Inflammatory macrophage (primary cell): ENCODE measurements around the gene SLC25A13.

Experiments used
- DNase-seq, 2 donors: peaks; one replicate each; pipeline ENCODE4 v3.0.0-alpha.2; 2020 to 2022

The SLC25A13 gene

GRCh38 chr7:96144260-96144526 lies 177.7 kb downstream of the SLC25A13 start:
- no peak for DNase-seq

GRCh38 chr7:96143495-96144259 lies 178.2 kb downstream of the SLC25A13 start:
- DNase-seq: no peak

GRCh38 chr7:96136600-96137239 lies 185.2 kb downstream of the SLC25A13 start:
- no peak for DNase-seq

GRCh38 chr7:96135241-96135640 lies 186.7 kb downstream of the SLC25A13 start:
- DNase-seq: no peak

GRCh38 chr7:96131525-96131924 lies 190.4 kb downstream of the SLC25A13 start:
- DNase-seq: no peak

GRCh38 chr7:96127746-96128145 lies 194.2 kb downstream of the SLC25A13 start:
- DNase-seq: no peak

- no peak for DNase-seq
These were observed 195.5 kb downstream of the SLC25A13 start for GRCh38 chr7:96126382-96126781.

GRCh38 chr7:96122746-96123145 lies 199.2 kb downstream of the SLC25A13 start:
- DNase-seq: no peak

GRCh38 chr7:96121752-96122151 lies 200.1 kb downstream of the SLC25A13 start:
- no peak for DNase-seq

- DNase-seq: no peak
These were observed 201.3 kb downstream of the SLC25A13 start for GRCh38 chr7:96120445-96121225.

GRCh38 chr7:96118449-96119001 lies 203.4 kb downstream of the SLC25A13 start:
- DNase-seq: no peak

- DNase-seq: no peak
These were observed 205.7 kb downstream of the SLC25A13 start for GRCh38 chr7:96116173-96116572.

- no peak for DNase-seq
These were observed 207.7 kb downstream of the SLC25A13 start for GRCh38 chr7:96114190-96114589.

GRCh38 chr7:96111405-96111804 lies 210.5 kb downstream of the SLC25A13 start:
- no peak for DNase-seq

- DNase-seq: no peak
These were observed 216.9 kb downstream of the SLC25A13 start for GRCh38 chr7:96104984-96105383.

- DNase-seq: no peak
These were observed 219.6 kb downstream of the SLC25A13 start for GRCh38 chr7:96102096-96102811.

- no peak for DNase-seq
These were observed 221.2 kb downstream of the SLC25A13 start for GRCh38 chr7:96100737-96101136.

- DNase-seq: no peak
These were observed 224.1 kb downstream of the SLC25A13 start for GRCh38 chr7:96097835-96098234.

- DNase-seq: no peak
These were observed 228.5 kb downstream of the SLC25A13 start for GRCh38 chr7:96093435-96093834.

- no peak for DNase-seq
These were observed 231.1 kb downstream of the SLC25A13 start for GRCh38 chr7:96090756-96091155.

- no peak for DNase-seq
These were observed 232.4 kb downstream of the SLC25A13 start for GRCh38 chr7:96089511-96089910.

- no peak for DNase-seq
These were observed 233.3 kb downstream of the SLC25A13 start for GRCh38 chr7:96088579-96088978.

- no peak for DNase-seq
These were observed 235.9 kb downstream of the SLC25A13 start for GRCh38 chr7:96085953-96086352.
